ENCODE data around the gene CUX1.

CUX1 gene

GRCh38 chr7:102281785-102282184, 464.4 kb downstream of the CUX1 start:
- DNase-seq, result no peak

GRCh38 chr7:102282465-102283362, 465.3 kb downstream of the CUX1 start:
- DNase-seq, result no peak

GRCh38 chr7:102283477-102284189, 466.2 kb downstream of the CUX1 start:
- no peak for DNase-seq

GRCh38 chr7:102284399-102284798, 467.0 kb downstream of the CUX1 start:
- DNase-seq, result no peak

- no peak for DNase-seq
These were observed 467.6 kb downstream of the CUX1 start for GRCh38 chr7:102284891-102285539.

GRCh38 chr7:102285540-102286236, 468.3 kb downstream of the CUX1 start:
- DNase-seq, result no peak

- DNase-seq, result peak in 2 of 4 experiments; percentile 29
These were observed 469.0 kb downstream of the CUX1 start, which contains the start of gene SH2B2 for GRCh38 chr7:102286237-102287110. TSS of gene SH2B2 (plus strand) at chr7:102286868. CDS start at chr7:102300551, 13,683 bp downstream.

- DNase-seq, result no peak
These were observed 469.9 kb downstream of the CUX1 start for GRCh38 chr7:102287111-102287980.

- no peak for DNase-seq
These were observed 470.5 kb downstream of the CUX1 start for GRCh38 chr7:102287981-102288278.

- DNase-seq, result no peak
These were observed 471.0 kb downstream of the CUX1 start for GRCh38 chr7:102288285-102288930.

- DNase-seq, result no peak
These were observed 471.6 kb downstream of the CUX1 start for GRCh38 chr7:102289057-102289456.

- DNase-seq, result no peak
These were observed 473.9 kb downstream of the CUX1 start for GRCh38 chr7:102291056-102291915.

- no peak for DNase-seq
These were observed 474.5 kb downstream of the CUX1 start for GRCh38 chr7:102291916-102292267.

- DNase-seq, result no peak
These were observed 475.7 kb downstream of the CUX1 start for GRCh38 chr7:102292813-102293798.

- DNase-seq, result no peak
These were observed 477.2 kb downstream of the CUX1 start for GRCh38 chr7:102294589-102294988.

- no peak for DNase-seq
These were observed 478.1 kb downstream of the CUX1 start for GRCh38 chr7:102295346-102296178.

- no peak for DNase-seq
These were observed 478.7 kb downstream of the CUX1 start for GRCh38 chr7:102296179-102296438.

GRCh38 chr7:102296514-102296913, 479.1 kb downstream of the CUX1 start:
- DNase-seq, result no peak
